HCEC 1CT (cell line): Measurements from ENCODE around the gene RASA1.
"Not testable (repeated sequence)": the region's sequence is repeated elsewhere in the genome, so short reads cannot be mapped to it uniquely, and the experiment has no call there.

Experiments used
- DNase-seq: peaks from one replicate; pipeline ENCODE4 v3.0.0-alpha.2; 2017

The RASA1 gene

DNA sequence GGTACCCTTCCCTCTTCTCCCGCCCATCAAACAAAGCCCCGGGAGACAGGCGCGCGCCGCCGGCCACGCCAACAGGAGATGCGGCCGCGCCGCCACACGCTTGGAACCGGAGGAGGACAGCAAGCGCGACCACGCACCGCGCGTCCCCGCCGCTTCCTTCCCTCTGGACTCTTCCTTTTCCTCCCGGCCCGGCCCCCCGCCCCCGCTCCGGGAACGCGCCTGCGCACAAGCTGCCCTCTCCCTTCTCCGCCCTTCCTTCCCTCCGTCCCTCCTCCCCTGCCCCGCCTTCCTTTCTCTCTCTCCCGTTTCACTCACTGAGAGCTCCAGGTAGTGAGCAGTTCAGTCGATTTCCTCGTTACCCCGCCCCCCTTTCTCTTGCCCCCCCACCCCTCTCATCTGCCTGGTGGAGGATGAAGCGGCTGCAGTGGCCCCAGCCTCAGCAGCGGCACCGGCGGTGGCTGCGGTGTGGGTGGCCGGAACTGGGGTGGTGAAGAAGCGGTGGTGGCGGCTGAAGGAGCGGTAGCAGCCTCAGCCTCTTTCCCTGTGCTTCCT, at the start of gene RASA1:
TSS of gene RASA1 (plus strand) at position 310 of the 552 bp plus-strand sequence. CDS start 569 bp downstream, outside the sequence.
- peak; percentile 92 for DNase-seq

DNA sequence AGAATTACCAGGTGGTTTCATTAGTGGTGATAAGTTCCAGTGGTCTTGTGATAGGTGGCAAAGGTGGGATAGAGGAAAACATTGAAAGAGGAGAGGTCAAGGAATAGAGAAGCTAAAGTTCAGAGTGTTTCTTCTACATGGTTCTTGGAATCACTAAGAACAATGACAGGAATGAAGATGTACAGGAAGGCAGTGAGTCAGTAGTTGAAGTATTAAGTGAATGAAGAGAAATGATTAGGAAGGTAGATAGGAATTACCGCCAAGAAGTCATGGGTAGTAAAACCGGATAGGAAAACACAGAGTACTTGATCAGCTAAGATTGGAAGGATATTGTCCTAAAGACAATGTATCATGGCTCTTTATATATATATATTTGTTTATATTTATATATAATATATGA, 37.9 kb upstream of the RASA1 start:
- no peak for DNase-seq

DNA sequence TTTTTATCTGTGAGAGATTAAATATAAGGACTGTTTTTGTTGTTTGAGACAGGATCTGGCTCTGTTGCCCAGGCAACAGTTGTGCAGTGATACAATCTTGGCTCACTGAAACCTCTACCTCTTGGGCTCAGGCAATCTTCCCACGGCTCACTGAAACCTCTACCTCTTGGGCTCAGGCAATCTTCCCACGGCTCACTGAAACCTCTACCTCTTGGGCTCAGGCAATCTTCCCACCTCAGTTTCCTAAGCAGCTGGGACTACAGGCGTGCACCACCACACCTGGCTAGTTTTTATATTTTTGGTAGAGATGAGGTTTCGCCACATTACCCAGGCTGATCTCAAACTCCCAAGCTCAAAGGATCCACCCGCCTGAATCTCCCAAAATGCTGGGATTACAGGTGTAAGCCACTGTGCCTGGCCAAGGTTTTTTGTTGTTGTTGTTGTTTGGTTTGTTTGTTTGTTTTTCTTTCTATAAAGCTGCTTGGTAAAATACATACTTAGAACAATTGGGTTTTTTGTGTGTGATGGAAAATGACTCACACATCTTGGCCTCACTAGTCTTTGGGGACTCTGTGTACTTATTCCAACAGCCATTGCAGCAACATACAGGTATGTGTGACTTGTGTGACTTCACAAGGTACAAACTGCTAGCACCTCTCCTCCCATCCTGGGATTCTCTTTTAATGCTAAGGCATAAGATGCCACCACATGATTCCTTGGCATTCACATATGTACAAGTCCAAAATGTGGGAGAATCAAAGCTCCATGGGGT, 36.5 kb upstream of the RASA1 start:
- DNase-seq = no peak

DNA sequence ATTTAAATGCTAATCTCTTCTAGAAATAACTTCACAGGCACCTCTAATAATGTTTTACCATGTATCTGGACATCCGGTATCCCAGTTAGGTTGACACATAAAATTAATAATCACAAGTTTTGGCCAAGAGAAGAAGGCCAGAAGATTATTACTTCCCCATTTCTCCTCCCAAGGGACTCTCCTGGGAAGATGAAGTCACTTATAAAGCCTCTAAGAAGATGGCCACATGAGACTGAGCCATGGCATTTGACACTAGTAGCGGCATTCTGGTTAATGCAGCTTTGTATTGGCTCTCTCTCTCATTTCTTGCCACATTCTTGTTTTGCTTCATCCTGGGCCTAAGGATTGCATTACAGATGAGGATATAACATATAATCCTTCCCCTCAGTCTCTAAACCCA, 34.5 kb upstream of the RASA1 start:
- DNase-seq = no peak

DNA sequence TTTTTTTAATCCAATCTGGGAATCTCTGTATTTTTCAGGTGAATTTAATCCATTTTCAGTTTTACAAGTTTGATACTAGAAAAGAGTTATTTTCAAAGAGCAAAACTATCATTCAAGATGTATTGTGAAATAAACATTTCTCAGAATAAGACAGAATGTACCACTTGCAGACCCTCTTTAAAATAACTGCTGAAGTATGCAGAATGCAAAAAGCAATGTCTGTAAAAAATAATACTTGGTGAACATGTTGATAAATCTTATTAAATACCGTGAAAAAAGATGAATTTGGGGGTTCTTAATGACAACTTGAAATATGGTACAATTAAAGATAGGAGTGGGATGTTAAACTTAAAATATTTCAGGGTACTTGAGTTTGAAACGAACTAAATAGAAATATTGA, 26.1 kb upstream of the RASA1 start:
- no peak for DNase-seq

DNA sequence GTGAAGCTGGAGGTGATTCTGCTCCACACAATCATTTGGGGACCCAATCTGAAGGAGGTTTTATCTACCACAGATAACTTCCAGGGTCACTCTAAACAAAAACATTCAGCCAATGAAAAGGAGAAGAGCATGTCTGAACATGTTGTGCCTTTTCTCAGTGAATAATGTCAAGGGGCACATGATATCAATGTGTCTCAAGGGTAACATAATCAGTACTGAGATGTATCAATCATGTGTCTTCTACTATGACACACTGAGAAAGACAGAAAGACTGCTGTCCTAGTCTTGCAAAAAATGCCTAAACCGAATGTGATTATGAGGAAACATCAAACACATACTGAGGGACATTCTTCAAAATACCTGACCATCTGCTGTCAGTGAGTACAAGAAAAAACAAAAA, 25.4 kb upstream of the RASA1 start:
- no peak for DNase-seq

DNA sequence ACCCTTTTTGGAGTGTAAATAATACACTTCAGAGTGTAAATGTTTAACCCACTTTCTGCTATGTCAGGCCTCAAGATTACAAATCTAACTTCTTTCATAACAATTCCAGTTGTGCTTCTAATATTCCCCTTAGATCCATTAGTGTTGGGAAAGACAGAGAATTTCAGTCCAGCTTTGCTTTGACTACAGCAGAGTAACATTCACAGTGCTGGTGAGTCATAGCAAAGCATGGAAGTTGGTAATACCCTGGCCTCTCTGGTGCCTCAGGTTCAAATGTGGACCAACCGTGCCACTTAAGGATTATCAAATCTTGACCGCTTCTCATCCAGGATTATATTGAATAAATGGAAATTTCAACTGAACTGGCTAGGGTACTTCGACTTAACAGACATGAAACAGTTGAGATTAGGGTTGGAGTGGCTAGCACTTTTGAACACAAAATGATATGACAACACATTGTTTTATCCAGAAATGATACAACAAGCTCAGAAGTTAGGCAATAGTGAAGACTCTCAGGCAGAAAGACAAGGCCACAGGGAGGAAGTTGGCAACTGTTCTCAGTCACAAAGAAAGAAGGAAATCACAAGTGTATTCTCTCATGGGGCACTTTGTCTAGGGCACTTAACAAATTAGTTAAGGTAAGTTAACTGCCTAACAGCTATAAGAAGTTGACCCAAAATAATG, 24.4 kb upstream of the RASA1 start:
- DNase-seq = peak; percentile 55

DNA sequence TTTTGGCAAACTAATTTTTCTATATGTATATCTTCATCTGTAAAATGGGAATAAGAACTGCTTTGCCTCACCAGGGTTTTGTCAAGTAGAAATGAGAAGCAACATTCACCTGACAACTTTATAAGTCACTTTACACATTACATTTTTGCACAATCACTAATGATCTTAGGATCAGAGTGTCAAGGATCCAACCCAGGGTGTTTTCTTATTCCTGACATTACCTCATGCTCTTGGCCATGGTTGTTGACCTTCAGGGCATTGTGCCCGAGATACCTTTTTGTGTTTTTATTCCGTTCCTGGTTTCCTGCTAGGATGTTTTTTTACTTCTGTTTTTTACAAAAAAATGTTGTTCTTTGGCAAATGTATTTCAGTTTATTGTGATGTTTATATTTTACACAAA, 22.2 kb upstream of the RASA1 start:
- DNase-seq = no peak

DNA sequence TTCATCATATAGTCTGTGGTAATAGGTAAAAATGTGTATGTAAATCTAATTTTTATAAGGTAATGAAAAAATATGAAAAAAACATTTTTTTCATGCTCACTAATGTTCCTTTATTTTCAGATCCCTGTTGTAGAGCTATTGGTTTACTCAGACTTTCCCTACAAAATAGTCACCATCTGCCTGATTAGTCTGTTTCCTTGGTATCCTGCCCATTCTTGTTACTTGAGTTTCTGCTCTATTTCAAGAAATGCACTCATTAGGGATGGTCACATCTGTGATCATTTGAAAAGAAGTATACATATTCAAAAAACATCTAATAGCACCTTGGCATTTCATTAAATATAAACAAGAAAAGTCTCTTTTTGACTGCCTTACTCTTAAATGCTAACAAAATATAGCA, 21.6 kb upstream of the RASA1 start:
- DNase-seq = no peak

DNA sequence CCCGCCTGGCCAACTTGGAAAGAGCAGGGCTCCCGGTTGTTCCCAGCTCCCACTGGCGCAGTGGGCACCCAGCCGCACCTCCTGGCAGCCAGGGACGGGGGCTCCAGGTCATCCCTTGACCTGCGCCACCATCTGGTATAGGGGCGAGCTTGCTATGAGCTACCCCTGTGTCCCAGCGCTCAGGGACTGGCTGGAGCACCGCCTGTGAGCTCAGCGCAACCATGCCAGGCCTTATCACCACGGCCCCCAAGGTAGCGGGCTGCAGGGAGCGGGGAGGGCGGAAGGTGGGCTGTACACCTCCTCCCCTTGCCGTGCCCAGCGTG, 15.4 kb upstream of the RASA1 start:
- DNase-seq = no peak

DNA sequence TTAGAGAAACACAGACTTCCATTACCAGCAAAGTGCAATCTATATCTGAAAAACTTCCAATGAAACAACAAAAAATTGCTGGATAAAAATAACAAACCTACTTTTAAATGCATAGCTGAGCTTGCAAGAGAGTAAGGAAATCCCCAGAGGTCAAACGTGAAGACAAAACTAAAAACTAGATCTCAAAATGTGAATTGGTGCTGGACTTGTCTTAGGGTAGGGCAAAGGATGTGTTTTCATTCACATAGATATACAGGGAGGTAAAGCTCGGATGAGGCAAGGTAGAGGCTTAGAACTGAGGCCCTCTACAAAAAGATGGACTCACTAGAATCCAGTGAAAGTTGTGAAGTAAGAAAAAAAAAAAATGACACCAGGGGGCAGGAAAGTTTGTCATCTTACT, 13.6 kb upstream of the RASA1 start:
- DNase-seq = no peak

DNA sequence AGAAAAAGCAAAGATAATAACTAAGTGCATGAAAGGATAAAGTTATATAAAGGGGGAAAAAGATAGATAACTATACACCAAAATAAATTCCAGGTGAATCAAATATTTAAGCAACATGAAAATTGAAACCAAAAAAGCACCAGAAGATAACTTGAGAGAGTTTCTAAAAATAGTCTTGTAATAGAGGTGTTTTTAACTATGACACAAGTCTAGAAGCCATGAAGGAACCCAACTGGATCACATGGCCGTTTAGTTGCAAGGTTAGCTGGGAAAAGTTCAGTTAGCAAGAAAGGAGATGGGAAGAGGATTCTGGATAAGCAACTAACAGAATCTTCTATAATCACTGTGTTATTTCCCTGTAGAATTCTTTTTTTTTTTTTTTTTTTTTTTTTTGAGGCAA, 9.2 kb upstream of the RASA1 start:
- no peak for DNase-seq

DNA sequence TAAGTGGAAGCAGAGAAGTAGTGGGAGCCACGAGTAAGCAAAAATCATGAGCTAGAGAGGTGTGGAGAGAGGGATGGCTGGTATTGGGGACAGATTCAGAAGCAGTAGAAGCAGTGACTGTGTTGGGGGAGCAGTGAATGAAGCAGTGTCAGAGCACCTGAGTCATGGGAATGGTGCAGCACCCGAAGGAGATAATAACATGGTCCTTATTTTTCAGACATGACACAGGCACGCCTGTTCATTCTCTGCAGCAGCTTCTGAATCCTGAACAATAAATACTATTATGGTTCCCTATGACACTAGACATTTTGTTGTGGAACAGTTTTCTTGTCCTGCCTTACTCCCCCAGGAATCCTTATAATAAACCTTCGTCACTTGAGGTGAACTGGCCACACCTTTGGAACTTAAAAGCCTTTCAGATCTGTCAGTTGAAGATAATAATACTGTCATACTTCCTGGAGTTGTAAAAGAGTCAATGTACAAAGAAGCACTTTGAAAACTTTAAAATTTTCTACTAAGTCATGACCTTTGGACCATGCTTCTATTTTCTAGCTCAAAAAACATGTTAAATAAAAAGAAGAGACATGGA, 7.0 kb upstream of the RASA1 start:
- no peak for DNase-seq

DNA sequence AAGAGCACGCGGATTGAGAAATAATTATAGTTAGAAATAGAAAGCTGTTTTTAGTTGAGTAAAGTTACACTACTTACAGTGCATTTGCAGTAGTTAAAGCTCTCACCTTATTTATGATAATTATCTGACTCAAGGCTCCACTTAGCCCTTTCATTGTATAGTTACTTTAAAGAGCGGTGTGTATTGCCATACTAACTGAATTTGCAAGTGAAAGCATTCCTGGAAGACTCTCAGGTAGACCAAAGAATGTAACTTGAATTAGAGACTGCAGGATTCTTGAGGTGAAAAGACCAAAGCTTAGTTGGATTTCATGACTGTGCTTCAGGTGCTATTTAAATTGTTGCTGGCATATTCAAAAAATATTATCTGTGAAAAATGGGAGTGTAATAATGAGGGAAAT, 4.2 kb upstream of the RASA1 start:
- DNase-seq = no peak

DNA sequence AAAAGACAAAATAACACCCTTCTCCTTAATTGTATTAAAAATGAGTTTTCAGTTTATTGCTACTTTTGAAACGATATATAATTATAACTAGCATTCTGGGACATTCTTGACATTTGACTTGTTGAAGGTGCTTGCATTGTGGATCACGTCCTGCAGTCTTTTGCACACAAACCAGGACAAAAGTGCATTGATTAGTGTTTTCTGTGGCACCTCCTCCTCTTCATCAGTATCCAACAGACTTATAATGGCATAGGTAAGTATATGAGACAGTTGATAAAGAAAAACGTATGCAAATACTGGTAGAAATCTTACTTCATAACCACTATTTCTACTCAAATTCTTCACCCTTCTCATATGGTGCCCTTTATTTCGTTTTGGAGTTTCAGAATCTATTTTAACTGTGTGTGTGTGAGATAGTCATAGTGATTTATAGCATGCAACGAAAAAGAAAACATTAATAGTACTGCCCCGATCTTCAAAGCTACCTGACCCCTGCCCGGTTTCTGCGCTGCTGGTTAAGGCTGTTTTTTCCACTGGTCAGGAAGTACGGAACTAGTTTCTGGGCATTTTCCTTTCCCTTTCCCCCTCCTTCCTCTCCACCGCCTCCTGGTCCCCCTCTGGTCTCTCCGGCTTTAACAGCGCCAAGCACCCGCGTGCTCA, 639 bp upstream of the RASA1 start:
- no peak for DNase-seq

DNA sequence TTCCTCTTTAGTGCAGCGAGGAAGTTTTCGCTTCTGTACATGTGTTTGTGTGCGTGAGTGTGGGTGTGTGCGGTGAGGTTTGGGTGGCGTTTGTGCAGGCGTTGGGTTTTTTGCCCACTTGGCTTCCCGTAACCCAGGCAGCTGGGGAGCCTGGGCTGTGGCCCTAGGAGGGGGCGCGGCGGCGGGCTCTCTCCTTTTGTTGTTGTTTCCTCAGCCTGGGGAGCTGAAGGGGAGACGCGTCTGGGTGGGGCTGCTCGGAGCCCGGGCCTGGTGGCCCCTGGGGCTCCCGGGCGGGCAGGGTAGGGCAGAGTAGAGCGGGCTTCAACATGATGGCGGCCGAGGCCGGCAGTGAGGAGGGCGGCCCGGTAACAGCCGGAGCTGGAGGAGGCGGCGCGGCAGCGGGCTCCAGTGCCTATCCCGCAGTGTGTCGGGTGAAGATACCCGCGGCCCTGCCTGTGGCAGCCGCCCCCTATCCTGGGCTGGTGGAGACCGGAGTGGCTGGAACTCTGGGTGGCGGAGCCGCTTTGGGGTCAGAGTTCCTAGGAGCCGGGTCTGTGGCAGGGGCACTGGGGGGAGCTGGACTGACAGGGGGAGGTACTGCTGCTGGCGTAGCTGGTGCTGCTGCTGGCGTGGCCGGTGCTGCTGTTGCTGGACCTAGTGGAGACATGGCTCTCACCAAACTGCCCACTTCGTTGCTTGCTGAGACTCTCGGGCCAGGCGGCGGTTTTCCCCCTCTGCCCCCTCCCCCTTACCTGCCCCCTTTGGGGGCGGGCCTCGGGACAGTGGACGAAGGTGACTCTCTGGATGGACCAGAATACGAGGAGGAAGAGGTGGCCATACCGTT, 665 bp downstream of the RASA1 start:
- DNase-seq = peak; percentile 47

DNA sequence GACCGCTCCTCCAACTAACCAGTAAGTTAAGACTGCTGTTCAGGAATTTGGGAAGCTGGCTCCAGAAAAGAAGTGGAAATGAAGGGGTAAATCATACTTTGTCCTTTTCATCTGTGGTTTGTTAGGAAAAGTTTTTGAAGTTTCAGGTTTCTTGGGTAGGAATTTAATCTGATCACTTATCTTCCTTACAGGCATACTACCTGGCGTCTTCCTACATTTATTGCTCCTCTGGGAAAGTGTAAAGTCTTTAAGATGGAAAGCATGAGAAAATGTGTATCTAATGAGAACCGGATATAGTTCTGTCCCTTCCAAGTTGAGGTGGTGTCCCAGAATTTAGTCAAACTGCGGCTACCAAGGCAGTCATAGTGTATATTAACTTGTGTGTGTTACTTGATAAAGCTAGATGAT, 1.3 kb downstream of the RASA1 start:
- no peak for DNase-seq

DNA sequence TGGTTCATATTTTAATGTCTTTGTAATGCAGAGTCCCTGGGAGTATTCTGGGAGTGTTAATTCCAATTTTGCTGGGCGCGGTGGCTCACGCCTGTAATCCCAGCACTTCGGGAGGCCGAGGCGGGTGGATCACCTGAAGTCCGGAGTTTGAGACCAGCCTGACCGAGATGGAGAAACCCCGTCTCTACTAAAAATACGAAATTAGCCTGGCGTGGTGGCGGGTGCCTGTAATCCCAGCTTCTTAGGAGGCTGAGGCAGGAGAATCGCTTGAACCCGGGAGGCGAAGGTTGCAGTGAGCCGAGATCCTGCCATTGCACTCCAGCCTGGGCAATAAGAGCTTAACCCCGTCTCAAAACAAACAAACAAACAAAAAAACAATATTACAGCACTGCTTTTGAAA, 3.2 kb downstream of the RASA1 start:
- DNase-seq = not testable (repeated sequence)

DNA sequence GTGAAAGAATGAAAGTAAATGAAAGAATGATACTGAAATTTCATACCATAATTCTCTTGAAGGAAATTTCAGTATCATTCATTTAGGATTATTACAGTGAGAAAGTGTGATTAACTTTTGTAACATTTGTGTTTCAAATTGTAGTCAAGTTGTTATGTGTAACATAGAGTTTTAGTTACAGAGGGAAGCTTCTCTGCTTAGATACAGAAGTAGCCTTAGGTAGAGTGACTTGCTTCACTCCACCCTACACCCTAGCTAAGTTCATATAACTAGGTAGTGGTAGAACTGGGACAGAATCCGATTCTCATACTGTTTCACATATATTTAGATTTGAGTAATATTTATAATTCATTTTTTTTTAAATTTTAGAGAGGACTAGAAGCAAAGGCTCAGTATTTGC, 9.0 kb downstream of the RASA1 start:
- no peak for DNase-seq

DNA sequence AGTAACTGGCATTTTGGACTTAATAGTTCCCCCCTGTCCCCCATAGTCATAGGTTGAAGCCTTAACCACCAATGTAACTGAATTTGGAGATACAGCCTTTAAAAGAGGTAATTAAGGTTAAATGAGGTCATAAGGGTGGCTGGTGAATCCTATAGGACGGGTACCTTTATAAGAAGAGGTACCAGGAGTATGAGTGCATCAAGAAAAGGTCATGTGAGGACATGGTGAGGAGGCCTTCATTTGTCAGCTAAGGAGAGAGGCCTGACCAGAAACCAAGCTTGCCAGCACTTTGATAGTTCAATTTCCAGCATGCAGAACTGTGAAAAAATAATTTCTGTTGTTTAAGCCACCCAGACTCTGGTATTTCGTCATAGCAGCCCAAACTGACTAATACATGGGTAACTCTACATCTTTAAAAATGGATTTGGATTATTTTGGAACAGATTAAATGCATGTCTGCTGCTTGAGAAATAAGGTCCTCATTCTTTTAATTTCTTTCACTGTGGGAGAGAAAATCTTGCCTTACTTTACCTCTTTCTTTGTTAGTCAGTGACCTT, 9.7 kb downstream of the RASA1 start:
- peak; percentile 31 for DNase-seq

DNA sequence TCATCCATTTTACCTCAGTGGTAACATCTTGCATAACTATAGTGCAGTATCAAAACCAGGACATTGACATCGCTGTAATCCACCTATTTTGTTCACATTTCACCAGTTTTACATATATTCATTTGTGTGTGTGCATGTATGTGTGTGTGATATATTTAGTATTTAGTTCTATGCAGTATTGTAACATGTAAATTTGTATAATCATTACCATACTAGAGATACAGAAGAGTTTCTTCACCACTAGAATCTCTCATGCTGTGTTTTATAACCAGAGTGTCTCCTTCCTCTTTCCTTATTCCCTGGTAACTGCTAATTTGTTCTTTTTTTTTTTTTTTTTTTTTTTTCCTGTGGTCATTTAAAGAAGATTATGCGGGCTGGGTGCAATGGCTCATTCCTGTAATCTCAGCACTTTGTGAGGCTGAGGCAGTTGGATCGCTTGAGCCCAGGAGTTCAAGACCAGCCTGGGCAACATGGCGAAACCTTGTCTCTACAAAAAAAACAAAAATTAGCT, 11.0 kb downstream of the RASA1 start:
- no peak for DNase-seq

DNA sequence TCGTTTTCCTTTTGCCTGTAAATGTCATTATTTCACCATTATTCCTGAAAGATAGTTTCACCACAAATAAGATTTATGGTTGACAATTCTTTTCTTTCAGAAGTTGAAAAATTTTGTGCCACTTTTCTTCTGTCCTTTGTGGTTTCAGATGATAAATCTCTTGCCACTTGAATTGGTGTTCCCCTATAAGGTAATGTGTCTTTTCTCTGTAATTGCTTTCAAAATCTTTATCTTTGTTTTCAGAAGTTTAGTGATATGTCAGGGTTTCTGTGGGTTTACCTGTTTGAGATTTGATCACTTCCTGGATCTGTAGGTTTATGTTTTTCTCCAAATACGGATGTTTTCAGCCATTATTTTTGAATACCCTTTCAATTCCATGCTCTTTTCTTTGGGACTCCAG, 14.6 kb downstream of the RASA1 start:
- DNase-seq = no peak
